NCI-H748 treated with DMSO at 0.1 percent for 48 hours (cell line): ENCODE results near the gene ZNF768.
A peak's percentile ranks its signal among the peaks of the same experiment; 100 is the strongest.
"Not testable (repeated sequence)": the region's sequence is repeated elsewhere in the genome, so short reads cannot be mapped to it uniquely, and the experiment has no call there.

Source experiments
- DNase-seq: peaks from one replicate; lab custom pipeline; 2025; lab: John Stamatoyannopoulos, UW

ZNF768 gene

GRCh38 chr16:30533146-30533522 lies 6.8 kb upstream of the ZNF768 start:
- no peak for DNase-seq

GRCh38 chr16:30532285-30533145 lies 6.1 kb upstream of the ZNF768 start:
- no peak for DNase-seq

DNA sequence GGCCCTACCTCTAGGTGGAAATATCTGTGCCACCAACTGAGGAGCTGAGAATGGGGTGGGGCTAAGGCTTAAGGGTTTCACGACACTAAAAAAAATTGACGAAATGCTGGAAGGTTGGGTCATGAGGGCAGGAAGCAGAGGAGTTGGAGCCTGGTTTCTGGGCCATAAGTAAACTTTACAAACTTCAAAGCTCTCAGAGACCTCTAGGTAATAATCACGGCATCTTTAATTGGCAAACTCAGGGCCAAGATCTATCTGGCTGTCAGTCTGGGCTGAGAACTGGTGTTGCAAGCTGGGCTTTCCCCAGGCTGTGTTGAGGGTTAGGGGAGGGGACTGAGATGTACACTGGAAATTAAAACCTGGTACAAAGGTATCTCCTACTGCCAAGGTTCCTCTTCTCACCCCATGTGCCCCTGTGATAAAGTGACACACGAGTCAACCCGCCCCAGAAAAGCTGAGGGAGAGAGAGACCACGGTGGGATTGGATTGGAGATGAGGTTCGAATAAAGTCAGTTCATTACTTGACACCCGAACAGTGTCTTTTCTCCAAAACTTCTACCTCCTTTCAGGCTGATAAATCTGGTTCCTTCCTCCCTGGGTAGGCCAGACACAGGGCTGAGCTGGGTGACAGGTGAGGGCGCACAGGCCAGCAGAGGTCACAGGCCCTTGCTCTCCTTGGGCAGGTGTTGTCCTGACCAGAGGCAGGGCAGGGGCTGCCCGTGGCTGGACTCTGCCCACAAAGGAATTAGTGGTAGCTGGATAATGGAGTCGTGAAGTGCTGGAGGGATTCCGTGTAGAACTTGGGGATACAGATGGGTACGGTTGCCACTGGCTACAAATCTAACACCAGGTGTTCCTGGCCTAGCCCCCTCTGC lies 4.0 kb upstream of the ZNF768 start:
- no peak for DNase-seq

GRCh38 chr16:30528799-30529457 lies 2.6 kb upstream of the ZNF768 start:
- no peak for DNase-seq

GRCh38 chr16:30527635-30528178 lies 1.3 kb upstream of the ZNF768 start:
- no peak for DNase-seq

DNA sequence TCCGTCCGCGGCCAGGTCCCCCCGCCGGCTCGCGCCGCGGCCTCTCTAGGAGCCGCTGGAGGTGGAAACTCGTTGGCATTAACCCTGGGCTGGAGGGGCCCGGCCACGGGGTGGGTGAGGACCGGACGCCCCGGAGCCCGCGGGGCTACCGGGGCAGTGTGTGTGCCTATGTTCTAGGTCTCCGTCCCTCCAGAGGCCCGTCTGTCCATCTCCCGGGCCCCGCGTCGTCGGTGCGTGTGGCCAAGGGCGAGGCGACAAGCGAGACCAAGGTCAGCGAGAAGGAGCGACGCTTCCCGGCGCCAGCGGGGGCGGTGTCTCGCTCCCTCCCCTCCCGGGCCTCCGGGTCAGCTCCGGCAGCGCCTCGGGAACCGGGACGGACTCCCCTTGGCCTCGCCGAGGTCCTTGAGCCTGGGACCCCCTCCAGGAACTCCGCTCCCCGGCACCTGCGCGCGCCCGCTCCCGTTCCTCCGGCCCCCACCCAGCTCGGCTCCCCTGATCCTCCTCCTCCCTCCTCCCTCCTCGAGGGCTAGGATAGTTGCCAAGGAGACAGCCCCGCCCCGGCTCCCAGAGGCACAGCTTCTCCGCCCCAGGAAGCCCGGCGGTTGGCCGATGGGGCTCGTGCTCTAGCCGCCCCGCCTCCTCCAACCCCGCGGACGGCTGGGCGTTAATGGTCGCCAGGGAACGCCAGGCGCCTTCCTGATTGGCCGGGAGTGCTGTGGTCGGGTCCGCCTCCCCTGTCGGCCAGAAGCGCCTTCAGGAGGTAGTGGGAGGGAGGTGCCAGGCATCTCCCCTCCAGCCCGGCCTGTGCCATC lies 663 bp upstream of the ZNF768 start:
- peak; percentile 88 for DNase-seq

- DNase-seq, result no peak
Observed at GRCh38 chr16:30525844-30526136, 576 bp downstream of the ZNF768 start.

DNA sequence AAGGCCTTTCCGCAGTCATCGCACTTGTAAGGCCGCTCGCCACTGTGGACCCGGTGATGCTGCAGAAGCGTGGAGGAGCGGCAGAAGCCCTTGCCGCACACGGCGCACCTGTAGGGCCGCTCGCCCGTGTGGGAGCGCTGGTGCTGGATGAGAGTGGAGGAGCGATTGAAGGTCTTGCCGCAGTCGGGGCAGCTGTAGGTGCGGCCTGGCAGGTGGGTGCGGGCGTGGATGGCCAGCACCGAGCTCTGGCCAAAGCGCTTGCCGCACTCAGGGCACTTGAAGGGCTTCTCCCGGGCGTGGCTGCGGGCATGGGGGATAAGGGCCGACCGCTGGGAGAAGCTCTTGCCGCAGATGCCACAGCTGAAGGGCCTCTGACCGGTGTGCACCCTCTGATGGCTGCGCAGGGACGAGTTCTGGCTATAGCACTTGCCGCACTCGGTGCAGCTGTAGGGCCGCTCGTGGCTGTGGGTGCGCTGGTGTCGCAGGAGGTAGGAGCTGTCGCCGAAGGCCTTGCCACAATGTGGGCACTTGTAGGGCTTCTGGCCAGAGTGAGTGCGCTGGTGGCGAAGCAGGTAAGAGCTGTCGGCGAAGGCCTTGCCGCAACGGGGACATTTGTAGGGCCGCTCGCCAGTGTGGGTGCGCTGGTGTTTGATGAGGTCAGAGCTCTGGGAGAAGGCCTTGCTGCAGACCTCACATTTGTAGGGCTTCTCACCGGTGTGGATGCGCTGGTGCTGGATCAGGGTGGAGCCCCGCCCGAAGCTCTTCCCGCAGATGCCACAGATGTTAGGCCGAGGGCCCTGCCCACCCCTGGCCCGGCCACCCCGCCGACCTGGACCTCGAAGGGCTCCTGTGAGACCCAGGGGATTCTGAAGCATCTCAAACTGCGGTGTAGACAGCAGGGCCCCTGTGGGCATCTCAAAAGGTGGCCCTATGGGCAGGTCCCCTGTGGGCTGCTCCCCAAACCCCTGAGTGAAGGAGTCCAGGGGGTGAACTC lies 1.5 kb downstream of the ZNF768 start:
- no peak for DNase-seq

DNA sequence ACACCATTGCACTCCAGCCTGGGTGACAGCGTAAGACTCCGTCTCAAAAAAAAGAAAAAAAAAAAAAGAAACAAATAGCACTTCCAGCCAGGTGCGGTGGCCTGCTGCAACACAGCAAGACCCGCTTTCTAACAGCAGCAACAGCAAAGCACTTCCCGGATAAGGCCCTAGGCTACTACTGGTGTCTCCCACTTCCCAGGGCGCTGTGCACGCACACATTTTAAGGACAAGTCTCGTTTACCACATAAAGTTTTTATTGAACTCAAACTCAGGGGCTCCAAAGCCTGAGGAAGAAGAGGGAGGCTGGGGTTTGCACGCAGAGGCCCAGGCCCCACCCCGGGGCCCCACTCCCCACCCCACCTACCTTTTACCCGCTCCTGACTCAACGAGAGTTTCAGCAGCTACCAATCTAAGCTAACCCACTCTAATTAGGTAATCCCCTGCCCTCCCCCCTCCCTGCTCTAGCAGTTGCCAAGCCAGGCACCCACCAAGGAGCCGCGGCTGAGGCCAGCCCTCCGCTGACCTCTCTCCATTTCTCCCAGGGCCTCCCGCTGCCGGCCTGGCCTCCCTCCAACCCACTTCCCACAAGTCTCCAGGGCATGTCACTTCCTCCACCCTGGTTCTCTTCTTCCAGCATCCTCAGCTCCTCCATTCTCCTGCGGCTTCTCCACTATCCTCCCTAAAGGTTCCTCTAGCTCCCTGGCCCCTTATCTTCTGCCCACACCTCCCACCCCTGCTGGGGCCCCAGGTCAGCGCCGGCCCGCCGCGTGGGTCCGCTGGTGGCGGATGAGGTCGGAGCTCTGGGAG lies 2.4 kb downstream of the ZNF768 start:
- DNase-seq, result no peak

- DNase-seq, result not testable (repeated sequence)
Observed at GRCh38 chr16:30522702-30523463, 3.5 kb downstream of the ZNF768 start.

GRCh38 chr16:30521873-30522641 lies 4.3 kb downstream of the ZNF768 start:
- no peak for DNase-seq

DNA sequence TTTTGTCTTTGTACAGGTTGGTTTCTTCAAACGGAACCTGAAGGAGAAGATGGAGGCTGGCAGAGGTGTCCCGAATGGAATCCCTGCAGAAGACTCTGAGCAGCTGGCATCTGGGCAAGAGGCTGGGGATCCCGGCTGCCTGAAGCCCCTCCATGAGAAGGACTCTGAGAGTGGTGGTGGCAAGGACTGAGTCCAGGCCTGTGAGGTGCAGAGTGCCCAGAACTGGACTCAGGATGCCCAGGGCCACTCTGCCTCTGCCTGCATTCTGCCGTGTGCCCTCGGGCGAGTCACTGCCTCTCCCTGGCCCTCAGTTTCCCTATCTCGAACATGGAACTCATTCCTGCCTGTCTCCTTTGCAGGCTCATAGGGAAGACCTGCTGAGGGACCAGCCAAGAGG lies 4.9 kb downstream of the ZNF768 start:
- no peak for DNase-seq

GRCh38 chr16:30519120-30520049 lies 7.0 kb downstream of the ZNF768 start:
- DNase-seq, result no peak

DNA sequence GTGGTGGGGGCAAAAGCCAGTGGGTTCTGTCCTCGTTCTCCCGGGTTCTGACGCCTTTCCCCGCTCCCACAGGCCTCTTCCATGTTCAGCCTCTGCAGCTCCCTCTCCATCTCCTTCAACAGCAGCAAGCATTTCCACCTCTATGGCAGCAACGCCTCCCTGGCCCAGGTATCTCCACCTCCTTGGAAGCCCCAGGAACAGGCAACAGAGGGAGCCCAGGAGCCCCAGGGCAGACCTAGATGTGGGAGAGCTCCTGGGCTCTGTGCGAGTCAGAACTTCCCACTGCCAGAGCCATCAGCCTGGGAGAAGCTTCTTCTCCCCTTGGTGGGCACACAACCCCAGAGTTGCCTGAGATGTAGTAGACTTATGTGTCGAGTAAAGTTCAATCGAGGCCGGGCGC lies 7.8 kb downstream of the ZNF768 start:
- DNase-seq, result no peak

- no peak for DNase-seq
Observed at GRCh38 chr16:30515275-30515674, 11.1 kb downstream of the ZNF768 start.

GRCh38 chr16:30511509-30511908 lies 14.9 kb downstream of the ZNF768 start:
- no peak for DNase-seq
